GM19328 (cell line): ENCODE results near the gene RCL1.
A peak's percentile ranks its signal among the peaks of the same experiment; 100 is the strongest.
"Not testable (repeated sequence)": the region's sequence is repeated elsewhere in the genome, so short reads cannot be mapped to it uniquely, and the experiment has no call there.

Experiments
- ATAC-seq: cut with Tn5 transposase; IDR thresholded peaks from one replicate; pipeline ENCODE4 v1.9.1; 2021; ENCODE audit warnings: mild to moderate bottlenecking, moderate library complexity; ENCODE audit not compliant: unreplicated experiment

The RCL1 gene

GRCh38 chr9:4792572-4793458, at the start of gene RCL1:
Gene RCL1, plus strand, starts transcription at chr9:4792944. Its CDS starts 148 bp downstream, at chr9:4793092.
- peak; percentile 97 for ATAC-seq

GRCh38 chr9:4743131-4743875, 49.4 kb upstream of the RCL1 start:
- no peak for ATAC-seq

- no peak for ATAC-seq
These were observed 46.3 kb upstream of the RCL1 start for GRCh38 chr9:4746278-4747030.

GRCh38 chr9:4748612-4749011, 44.1 kb upstream of the RCL1 start:
- no peak for ATAC-seq

- ATAC-seq, result no peak
These were observed 42.6 kb upstream of the RCL1 start for GRCh38 chr9:4750023-4750673.

GRCh38 chr9:4754530-4754929, 38.2 kb upstream of the RCL1 start:
- ATAC-seq, result not testable (repeated sequence)

GRCh38 chr9:4755026-4755609, 37.6 kb upstream of the RCL1 start:
- ATAC-seq, result no peak

GRCh38 chr9:4756420-4756819, 36.3 kb upstream of the RCL1 start:
- no peak for ATAC-seq

GRCh38 chr9:4760122-4760521, 32.6 kb upstream of the RCL1 start:
- no peak for ATAC-seq

GRCh38 chr9:4762108-4762885, 30.4 kb upstream of the RCL1 start:
- no peak for ATAC-seq

- no peak for ATAC-seq
These were observed 29.7 kb upstream of the RCL1 start for GRCh38 chr9:4762886-4763541.

GRCh38 chr9:4764033-4764432, 28.7 kb upstream of the RCL1 start:
- ATAC-seq, result no peak

- ATAC-seq, result no peak
These were observed 24.1 kb upstream of the RCL1 start for GRCh38 chr9:4768681-4769080.

- no peak for ATAC-seq
These were observed 23.2 kb upstream of the RCL1 start for GRCh38 chr9:4769321-4770080.

- no peak for ATAC-seq
These were observed 21.0 kb upstream of the RCL1 start for GRCh38 chr9:4771788-4772187.

GRCh38 chr9:4774209-4774608, 18.5 kb upstream of the RCL1 start:
- ATAC-seq, result no peak

GRCh38 chr9:4774958-4775357, 17.8 kb upstream of the RCL1 start:
- not testable (repeated sequence) for ATAC-seq

- ATAC-seq, result no peak
These were observed 12.1 kb upstream of the RCL1 start for GRCh38 chr9:4780651-4781050.
